NCI-H460 (cell line): Measurements from ENCODE around the gene OSBPL7. TPM values are rescaled to one million over a fixed set of nuclear protein-coding genes. Genes with fewer than 3 reads are reported as not detected.

Experiments
- DNase-seq: peaks from one replicate; pipeline ENCODE4 v3.0.0-alpha.2; 2016; ENCODE audit warnings: low read depth; ENCODE audit errors: extremely low read depth
- total RNA-seq: library from RNA; depleted of rRNA; stranded (reverse); fragments of >200 nt; shearing (Covaris generic); gene quantifications from 2 replicates; pipeline ENCODE4 v1.2.3, GENCODE V29; 2014

The OSBPL7 gene
- total RNA-seq, 1 experiment from 2014 or later, result 2.9 TPM

DNA sequence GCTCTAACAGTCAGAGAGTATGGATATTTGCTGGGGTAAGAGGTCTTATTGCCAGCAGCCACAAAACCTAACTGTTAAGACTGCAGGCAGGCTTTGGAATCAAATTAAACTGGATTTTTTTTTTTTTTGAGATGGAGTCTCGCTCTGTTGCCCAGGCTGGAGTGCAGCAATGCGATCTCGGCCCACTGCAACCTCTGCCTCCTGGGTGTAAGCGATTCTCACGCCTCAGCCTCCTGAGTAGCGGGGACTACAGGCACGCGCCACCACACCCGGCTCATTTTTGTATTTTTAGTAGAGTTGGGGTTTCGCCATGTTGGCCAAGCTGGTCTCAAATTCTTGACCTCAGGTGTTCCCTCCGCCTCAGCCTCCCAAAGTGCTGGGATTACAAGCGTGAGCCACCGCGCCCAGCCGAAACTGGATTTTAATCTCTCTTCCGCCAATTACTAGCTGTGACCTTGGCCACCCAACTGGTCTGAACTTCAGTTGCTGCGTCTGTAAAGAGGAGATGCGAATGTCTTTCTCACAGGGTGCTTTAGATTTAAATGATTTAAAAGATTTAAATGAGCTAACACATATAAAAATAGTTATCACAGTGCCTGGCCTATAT is 8.9 kb upstream of the OSBPL7 start:
- no peak for DNase-seq

DNA sequence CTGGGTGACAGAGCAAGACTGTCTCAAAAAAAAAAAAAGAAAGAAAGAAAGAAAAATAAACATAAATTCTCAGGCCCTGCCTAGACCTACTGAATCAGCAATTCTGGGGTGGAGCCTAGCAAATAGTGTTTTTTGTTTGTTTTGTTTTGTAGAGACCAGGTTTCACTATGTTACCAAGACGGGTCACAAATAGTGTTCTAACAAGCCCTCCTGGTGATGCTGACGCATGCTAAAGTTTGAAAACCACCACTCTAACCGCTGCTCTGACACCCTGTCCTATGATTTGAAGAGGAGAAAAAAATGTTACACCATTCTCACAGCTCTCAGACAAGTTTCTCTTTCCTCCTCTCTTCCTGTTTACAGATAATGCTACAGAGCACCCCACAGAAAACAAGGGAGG is 8.3 kb upstream of the OSBPL7 start:
- DNase-seq, result no peak

GRCh38 chr17:47823519-47823918 is 1.9 kb upstream of the OSBPL7 start:
- no peak for DNase-seq

- no peak for DNase-seq
These were observed 1.2 kb upstream of the OSBPL7 start for GRCh38 chr17:47822785-47823184.

GRCh38 chr17:47821031-47821423 is 567 bp downstream of the OSBPL7 start:
- no peak for DNase-seq

DNA sequence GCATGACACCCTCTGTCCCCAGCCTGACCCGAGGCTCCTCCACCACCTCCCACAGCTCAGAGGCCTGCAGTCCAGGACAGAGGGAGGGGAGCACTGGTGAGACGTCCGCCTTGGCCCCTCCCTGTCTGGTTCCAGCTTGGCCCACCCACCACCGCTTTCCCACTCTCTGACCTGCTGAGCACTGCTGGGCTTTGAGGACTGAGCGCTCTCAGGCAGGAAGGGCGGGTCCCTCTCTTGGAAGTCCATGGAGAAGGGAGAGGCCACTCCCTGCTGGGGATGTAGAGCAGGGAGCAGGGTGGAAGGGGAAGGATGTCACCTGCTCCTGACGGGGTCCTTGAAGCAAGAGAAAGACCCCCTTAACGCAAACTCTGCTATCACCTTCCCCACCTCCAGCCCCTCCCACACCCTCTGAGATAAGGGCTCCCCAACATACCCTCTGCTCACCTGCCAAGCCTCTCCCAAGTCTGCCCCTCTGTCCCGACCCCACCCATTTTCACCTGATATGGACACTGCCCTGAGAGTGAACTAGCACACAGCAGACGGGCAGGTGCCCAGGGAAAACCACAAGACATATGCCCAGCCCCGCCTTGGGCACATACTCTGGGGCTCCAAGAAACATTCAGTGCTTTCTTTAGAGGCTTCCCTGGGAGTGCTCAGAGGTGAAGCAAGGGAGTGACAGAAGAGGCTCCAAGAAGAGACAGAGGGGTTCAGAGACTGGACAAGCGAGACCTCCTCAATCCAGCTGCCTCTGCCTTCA is 1.4 kb downstream of the OSBPL7 start:
- no peak for DNase-seq

DNA sequence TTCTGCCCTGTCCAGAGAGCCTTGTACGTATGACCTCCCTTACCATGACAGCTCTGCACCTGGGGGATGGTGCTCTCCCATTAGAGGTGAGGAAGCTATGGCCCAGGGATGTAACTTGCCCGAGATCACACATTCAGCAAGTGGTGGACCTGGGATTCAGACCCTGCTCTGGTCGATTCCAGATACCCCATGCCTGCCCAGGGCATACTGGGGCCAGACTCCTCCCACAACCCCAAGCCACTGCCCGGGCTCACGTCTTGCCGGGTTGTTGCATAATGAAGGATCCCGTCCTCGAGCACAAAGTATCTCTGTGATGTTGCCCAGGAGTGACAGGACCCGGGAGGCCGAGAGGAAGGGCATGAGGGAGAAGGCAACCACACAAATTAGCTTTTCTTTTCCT is 2.1 kb downstream of the OSBPL7 start:
- no peak for DNase-seq

- no peak for DNase-seq
These were observed 3.4 kb downstream of the OSBPL7 start for GRCh38 chr17:47818002-47818695.

- DNase-seq, result no peak
These were observed 4.6 kb downstream of the OSBPL7 start for GRCh38 chr17:47816947-47817346.

DNA sequence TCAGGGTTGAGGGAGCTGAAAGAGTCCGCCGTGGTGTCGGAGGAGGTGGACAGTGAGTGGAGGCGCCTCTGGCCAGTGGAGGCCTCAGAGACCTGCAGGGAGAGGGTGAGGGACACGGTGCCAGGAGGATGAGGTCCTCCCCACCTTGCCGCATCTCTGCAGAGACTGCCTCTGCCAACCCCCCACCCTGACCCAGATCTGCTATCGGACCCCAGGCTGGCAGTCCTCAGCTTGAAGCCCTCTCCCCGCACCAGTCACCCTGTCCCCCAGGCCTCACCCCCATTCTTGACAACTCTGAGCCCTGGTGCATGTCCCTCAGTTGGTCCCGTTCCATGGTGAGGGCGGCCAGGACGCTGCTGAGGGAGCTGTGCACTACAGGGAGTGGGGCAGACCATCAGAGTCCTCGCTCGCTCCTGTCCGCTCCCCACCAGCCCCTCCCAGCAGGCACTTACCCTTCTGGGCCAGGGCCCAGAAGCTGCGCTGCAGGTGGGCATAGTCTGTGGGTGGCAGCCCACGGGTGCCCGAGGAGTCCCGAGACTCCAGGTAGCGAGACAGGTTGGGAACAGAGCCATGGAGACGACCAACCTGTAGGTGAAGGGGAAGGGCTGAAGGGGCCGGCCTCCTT is 5.4 kb downstream of the OSBPL7 start:
- DNase-seq, result no peak

- DNase-seq, result no peak
These were observed 6.3 kb downstream of the OSBPL7 start for GRCh38 chr17:47815106-47815918.

DNA sequence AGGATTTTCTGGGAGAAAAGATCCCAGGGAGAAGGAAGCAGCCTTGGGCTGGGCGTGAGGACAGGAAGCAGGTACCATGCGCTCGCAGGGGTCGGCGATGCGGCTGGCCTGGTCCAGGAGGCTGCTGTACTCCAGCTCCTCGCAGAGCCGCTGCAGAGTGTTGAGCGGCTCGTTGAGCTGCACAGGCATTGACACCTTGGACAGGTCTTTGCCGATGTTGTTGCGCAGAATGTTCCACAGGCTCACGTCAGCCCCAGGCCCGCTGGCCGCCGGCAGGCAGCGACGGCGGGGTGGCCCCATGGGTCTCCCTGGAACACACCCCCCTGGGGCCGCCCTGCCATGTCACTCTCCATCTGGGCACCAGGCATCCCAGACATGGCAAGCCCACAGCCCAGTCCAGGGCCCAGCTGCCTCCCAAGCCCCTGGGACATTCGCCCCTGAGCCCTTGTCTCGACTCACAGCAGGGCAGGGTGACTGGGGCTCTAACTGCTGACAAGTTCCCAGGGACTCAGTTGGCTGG is 8.0 kb downstream of the OSBPL7 start:
- no peak for DNase-seq

DNA sequence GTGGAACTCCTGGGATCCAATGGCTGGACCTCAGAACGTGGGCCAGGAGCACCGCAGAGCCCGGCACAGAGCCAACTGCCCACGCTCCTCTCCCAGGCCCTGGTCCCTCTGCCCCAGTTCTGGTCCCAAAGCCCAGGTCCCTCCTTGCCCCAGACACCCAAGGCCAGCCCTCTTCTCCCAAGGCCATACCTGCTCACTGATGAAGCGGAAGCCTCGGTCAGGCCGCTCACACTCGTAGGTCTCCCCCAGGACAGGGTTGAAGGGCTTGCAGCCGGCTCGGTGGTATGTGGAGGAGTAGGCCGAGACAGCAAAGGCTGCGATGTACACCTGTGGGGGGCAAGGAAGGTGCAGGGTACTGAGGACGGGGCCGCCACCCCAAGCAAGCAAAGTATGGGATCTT is 8.5 kb downstream of the OSBPL7 start:
- DNase-seq, result no peak

GRCh38 chr17:47812146-47812920 is 9.3 kb downstream of the OSBPL7 start:
- no peak for DNase-seq

DNA sequence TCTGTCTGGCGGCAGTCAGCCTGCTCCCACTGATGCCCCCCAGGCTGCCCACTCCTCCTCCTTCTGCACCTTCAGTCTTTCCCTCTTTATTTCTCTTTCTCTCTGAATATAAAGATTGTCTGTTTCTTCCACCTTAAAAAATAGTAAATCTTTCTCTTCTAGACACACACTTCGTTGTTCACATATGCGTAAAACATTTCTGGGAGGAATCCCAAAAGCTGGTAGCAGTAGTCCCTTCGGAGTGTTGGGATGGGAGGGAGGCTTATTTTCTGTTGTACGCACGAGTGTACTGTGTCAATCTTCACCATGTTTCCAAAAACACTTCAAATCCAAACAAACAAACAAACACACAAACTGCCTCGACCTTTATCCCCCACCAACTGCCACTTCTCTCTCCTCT is 9.9 kb downstream of the OSBPL7 start:
- no peak for DNase-seq

GRCh38 chr17:47810901-47811635 is 10.5 kb downstream of the OSBPL7 start:
- DNase-seq, result no peak

GRCh38 chr17:47810200-47810821 is 11.3 kb downstream of the OSBPL7 start:
- peak; percentile 81 for DNase-seq

GRCh38 chr17:47808830-47809480 is 12.6 kb downstream of the OSBPL7 start:
- DNase-seq, result no peak
